Panc1 (cell line): Measurements from ENCODE around the gene SLC27A4. TPM values are rescaled to one million over a fixed set of nuclear protein-coding genes. Genes with fewer than 3 reads are reported as not detected.

Experiments
- ATAC-seq: fragments of 200-7000 bp; cut with Tn5 transposase; 2 replicates; pipeline ENCODE4 v1.9.1; 2020; ENCODE audit warnings: mild to moderate bottlenecking, moderate library complexity
- BruUV-seq: library from RNA; stranded (reverse); fragments of 400-500 nt; replicated peaks from 2 replicates; lab custom pipeline; 2021; lab: Mats Ljungman, UMichigan
- CTCF ChIA-PET: fragments of 300-600 bp; sonication (Branson Sonifier 250); formaldehyde crosslinking; loops from one replicate; lab custom pipeline; 2022; ENCODE audit warnings: antibody characterized with exemption; lab: Charles Lee
- POLR2A ChIA-PET: fragments of 300-600 bp; sonication (Branson Sonifier 250); formaldehyde crosslinking; loops from one replicate; lab custom pipeline; 2022; ENCODE audit warnings: antibody characterized with exemption; lab: Charles Lee
- DNase-seq: peaks from one replicate; pipeline ENCODE4 v3.0.0-alpha.2; 2010; ENCODE audit warnings: low read depth, low spot score
- H3K27ac ChIP-seq: 2 replicates; pipeline ENCODE4 v1.5.1; 2011; ENCODE audit warnings: mild to moderate bottlenecking, low read length, inconsistent platforms
- H3K27me3 ChIP-seq: fragments of 200-500 bp; sonication (Bioruptor generic); 2 replicates; pipeline ENCODE4 v1.6.0; 2014; ENCODE audit warnings: low read length, inconsistent platforms; ENCODE audit not compliant: control insufficient read depth, insufficient read depth
- H3K36me3 ChIP-seq: fragments of 200-500 bp; sonication (Bioruptor generic); 2 replicates; pipeline ENCODE4 v1.5.1; 2014; ENCODE audit warnings: inconsistent platforms, mild to moderate bottlenecking, low read length, moderate library complexity; ENCODE audit not compliant: control insufficient read depth, insufficient read depth
- H3K4me1 ChIP-seq: 2 replicates; pipeline ENCODE4 v1.5.1; 2011; ENCODE audit warnings: inconsistent platforms, mild to moderate bottlenecking, low read length, moderate library complexity; ENCODE audit not compliant: control insufficient read depth, insufficient read depth
- H3K4me3 ChIP-seq, 2 experiments: 2 replicates each; pipeline ENCODE4 v1.5.1; 2011 to 2012; ENCODE audit warnings: low read depth in 2 of 2, low read length in 2 of 2, mild to moderate bottlenecking in 2 of 2, inconsistent platforms in 1 of 2, moderate library complexity in 1 of 2
- H3K9me3 ChIP-seq: fragments of 200-500 bp; sonication (Bioruptor generic); 2 replicates; pipeline ENCODE4 v1.5.1; 2014; ENCODE audit warnings: low read depth, mild to moderate bottlenecking, inconsistent platforms, low read length, moderate library complexity; ENCODE audit not compliant: control insufficient read depth, insufficient read depth
- POLR2AphosphoS5 ChIP-seq: IDR thresholded peaks from 2 replicates; pipeline ENCODE4 v1.6.1; 2012; ENCODE audit warnings: mild to moderate bottlenecking, low read depth, low read length, moderate library complexity
- SIN3A ChIP-seq: IDR thresholded peaks from 2 replicates; pipeline ENCODE4 v1.6.1; 2012; ENCODE audit warnings: low read depth, mild to moderate bottlenecking, low read length, moderate library complexity, borderline replicate concordance; ENCODE audit not compliant: insufficient read depth
- TCF7L2 ChIP-seq: IDR thresholded peaks from 2 replicates; pipeline ENCODE4 v1.6.1; 2011; ENCODE audit warnings: mild to moderate bottlenecking, low read depth, low read length, inconsistent platforms
- in situ Hi-C: cut with HindIII; loops from 2 replicates; pipeline ENCODE4 v1.10.0; 2016; ENCODE audit warnings: low sequenced_read_pairs, low pct_unique_long_range_greater_than_20kb
- intact Hi-C: fragments of 100-400 bp; cut with micrococcal nuclease; formaldehyde crosslinking; loops from one replicate; pipeline ENCODE4 v1.10.0; 2022; ENCODE audit not compliant: unreplicated experiment
- total RNA-seq: library from RNA; stranded (reverse); gene quantifications from one replicate; pipeline ENCODE4 v1.2.1, GENCODE V29; 2021; ENCODE audit not compliant: unreplicated experiment
- TF ChIP-seq, protein P1 (sequence below): fragments of 450-650 bp; IDR thresholded peaks from 2 replicates; pipeline ENCODE4 v1.5.1; 2017; ENCODE audit warnings: mild to moderate bottlenecking
- TF ChIP-seq, protein P2 (sequence below), 2 experiments: IDR thresholded peaks; 2 replicates each; pipeline ENCODE4 v1.6.1; 2011 to 2012; ENCODE audit warnings: low read depth in 2 of 2, control low read depth in 1 of 2, low read length in 1 of 2, mild to moderate bottlenecking in 1 of 2, moderate library complexity in 1 of 2; ENCODE audit not compliant: insufficient read depth in 1 of 2

The SLC27A4 gene
- total RNA-seq, 1 experiment from 2014 or later: 20.3 TPM

DNA sequence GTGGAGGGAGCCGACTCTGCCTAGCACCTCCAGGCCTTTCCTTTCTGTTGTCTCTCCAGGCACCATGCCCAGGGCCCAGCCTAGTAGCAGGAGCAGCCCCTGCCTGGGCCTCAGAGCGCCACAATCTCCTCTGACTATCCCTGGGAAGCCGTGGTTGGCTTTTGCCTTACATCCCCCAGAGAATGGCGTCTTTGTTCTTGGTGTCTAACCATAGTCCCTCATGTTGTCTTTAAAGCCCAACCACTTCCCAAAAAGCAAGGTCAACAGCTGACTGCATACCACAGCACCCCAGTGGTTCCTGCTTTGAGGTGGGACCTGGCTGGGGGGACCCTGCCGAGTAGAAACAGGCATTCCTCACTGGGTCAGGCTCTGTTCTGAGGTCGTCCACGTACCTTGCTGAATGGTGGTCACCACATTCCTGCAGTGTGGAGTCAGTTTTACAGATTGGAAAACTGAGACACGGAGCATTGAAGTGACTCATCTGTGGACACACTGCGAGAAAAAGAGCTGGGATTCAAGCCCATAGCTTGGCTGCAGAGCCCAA, 66.6 kb downstream of the SLC27A4 start:
- no peaks in the 10 kb centered on the region for H3K27me3 ChIP-seq
- no peaks in the 10 kb centered on the region for H3K36me3 ChIP-seq
- H3K27ac ChIP-seq: no peak overlapping the region
- TF ChIP-seq POLR2AphosphoS5: no peak
- TF ChIP-seq, protein P1, sequence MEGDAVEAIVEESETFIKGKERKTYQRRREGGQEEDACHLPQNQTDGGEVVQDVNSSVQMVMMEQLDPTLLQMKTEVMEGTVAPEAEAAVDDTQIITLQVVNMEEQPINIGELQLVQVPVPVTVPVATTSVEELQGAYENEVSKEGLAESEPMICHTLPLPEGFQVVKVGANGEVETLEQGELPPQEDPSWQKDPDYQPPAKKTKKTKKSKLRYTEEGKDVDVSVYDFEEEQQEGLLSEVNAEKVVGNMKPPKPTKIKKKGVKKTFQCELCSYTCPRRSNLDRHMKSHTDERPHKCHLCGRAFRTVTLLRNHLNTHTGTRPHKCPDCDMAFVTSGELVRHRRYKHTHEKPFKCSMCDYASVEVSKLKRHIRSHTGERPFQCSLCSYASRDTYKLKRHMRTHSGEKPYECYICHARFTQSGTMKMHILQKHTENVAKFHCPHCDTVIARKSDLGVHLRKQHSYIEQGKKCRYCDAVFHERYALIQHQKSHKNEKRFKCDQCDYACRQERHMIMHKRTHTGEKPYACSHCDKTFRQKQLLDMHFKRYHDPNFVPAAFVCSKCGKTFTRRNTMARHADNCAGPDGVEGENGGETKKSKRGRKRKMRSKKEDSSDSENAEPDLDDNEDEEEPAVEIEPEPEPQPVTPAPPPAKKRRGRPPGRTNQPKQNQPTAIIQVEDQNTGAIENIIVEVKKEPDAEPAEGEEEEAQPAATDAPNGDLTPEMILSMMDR: no peak
- TF ChIP-seq, protein P2, sequence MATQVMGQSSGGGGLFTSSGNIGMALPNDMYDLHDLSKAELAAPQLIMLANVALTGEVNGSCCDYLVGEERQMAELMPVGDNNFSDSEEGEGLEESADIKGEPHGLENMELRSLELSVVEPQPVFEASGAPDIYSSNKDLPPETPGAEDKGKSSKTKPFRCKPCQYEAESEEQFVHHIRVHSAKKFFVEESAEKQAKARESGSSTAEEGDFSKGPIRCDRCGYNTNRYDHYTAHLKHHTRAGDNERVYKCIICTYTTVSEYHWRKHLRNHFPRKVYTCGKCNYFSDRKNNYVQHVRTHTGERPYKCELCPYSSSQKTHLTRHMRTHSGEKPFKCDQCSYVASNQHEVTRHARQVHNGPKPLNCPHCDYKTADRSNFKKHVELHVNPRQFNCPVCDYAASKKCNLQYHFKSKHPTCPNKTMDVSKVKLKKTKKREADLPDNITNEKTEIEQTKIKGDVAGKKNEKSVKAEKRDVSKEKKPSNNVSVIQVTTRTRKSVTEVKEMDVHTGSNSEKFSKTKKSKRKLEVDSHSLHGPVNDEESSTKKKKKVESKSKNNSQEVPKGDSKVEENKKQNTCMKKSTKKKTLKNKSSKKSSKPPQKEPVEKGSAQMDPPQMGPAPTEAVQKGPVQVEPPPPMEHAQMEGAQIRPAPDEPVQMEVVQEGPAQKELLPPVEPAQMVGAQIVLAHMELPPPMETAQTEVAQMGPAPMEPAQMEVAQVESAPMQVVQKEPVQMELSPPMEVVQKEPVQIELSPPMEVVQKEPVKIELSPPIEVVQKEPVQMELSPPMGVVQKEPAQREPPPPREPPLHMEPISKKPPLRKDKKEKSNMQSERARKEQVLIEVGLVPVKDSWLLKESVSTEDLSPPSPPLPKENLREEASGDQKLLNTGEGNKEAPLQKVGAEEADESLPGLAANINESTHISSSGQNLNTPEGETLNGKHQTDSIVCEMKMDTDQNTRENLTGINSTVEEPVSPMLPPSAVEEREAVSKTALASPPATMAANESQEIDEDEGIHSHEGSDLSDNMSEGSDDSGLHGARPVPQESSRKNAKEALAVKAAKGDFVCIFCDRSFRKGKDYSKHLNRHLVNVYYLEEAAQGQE (IDR thresholded peaks at IDR 0.05; ENCODE audit: insufficient read depth in 1 of 2, low read depth in 2 of 2, low read length in 1 of 2): no peak
- TF ChIP-seq SIN3A: no peak
- TF ChIP-seq TCF7L2: no peak
- ATAC-seq (no peak), DNase-seq (no peak)
- no peak overlapping the region for H3K4me3 ChIP-seq
- POLR2A ChIA-PET: no interaction called here
- CTCF ChIA-PET: no interaction called here
- H3K9me3 ChIP-seq: no peaks in the 10 kb centered on the region
- peaks cover 9% of the 10 kb centered on the region; the same call in 1 of the 2 replicates for H3K4me1 ChIP-seq
- in situ Hi-C loops: no loop called here
- intact Hi-C loops: no loop called here
- BruUV-seq: no TSS peak

DNA sequence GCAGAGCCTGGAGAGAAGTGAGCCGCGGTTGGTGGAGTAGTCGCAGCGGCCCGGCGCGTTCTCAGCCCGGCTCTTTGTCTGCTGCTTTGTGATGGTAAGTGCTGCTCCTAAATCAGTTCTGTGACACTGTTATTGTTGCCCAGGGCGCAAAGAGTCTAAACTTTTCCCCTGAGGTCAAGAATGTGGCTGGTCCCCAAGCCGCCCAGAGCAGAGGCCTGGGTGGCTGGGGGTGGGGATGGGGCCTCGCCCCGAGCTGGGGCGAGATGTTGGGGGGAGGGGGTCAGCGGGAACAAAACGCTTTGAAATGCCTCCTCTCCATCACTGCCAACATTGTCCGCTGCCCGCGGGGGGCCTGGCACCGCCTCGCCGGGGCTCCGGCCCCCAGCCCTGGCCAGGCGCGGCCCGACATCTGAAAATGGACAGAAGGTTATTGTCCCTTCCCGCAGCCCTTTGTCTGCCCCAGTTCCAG, 68.7 kb downstream of the SLC27A4 start:
- Histone ChIP-seq H3K27ac (no peak overlapping the region), H3K4me3 (no peak overlapping the region), H3K4me1 (peaks cover 9% of the 10 kb centered on the region; the same call in 1 of the 2 replicates), H3K36me3 (no peaks in the 10 kb centered on the region), H3K9me3 (no peaks in the 10 kb centered on the region), H3K27me3 (no peaks in the 10 kb centered on the region)
- TF ChIP-seq, protein P1: no peak
- TF ChIP-seq TCF7L2 (no peak), POLR2AphosphoS5 (no peak), SIN3A (no peak)
- TF ChIP-seq, protein P2 (IDR thresholded peaks at IDR 0.05; ENCODE audit: insufficient read depth in 1 of 2, low read depth in 2 of 2, low read length in 1 of 2): no peak
- DNase-seq (no peak), ATAC-seq (no peak)
- POLR2A ChIA-PET: no interaction called here
- in situ Hi-C loops: no loop called here
- CTCF ChIA-PET: interaction anchor here (0.6 kb wide), 1 partner anchor 38 kb away, joined by 3 read pairs; the partner anchor contains the start of gene URM1
- intact Hi-C loops: no loop called here
- BruUV-seq: no TSS peak
